HepG2 (cell line): ENCODE measurements around the gene PCSK5. TPM values are rescaled to one million over a fixed set of nuclear protein-coding genes. Genes with fewer than 3 reads are reported as not detected.

ENCODE experiments used
- ATAC-seq: fragments of 200-7000 bp; cut with Tn5 transposase; 3 replicates; pipeline ENCODE4 v1.9.1; 2020; ENCODE audit warnings: mild to moderate bottlenecking, moderate library complexity
- BruUV-seq: library from RNA; stranded (reverse); fragments of 400-500 nt; replicated peaks from 2 replicates; lab custom pipeline; 2021; lab: Mats Ljungman, UMichigan
- CTCF ChIA-PET: fragments of 300-600 bp; formaldehyde crosslinking; extraction: SDS; loops from one replicate; lab custom pipeline; 2021; ENCODE audit warnings: low total read pairs, inconsistent platforms, low intra/inter-chr PET ratio; lab: Yijun Ruan, JAX
- POLR2A ChIA-PET: fragments of 350-600 bp; sonication (Branson Sonifier 250); formaldehyde crosslinking; loops from one replicate; lab custom pipeline; 2020; ENCODE audit warnings: antibody characterized with exemption, inconsistent platforms; lab: Yijun Ruan, JAX
- DNase-seq: peaks from one replicate; pipeline ENCODE4 v3.0.0-alpha.2; 2015; ENCODE audit warnings: low spot score
- FAIRE-seq: peaks from 3 replicates; lab custom pipeline; 2011; peaks lifted over from hg19 to GRCh38; lab: Jason Lieb, UNC
- H2AFZ ChIP-seq: one replicate; pipeline ENCODE4 v1.6.1; 2011; ENCODE audit warnings: low read length, inconsistent platforms
- H3K27ac ChIP-seq: fragments of 300-600 bp; 3 replicates; pipeline ENCODE4 v1.8.0; 2011; ENCODE audit warnings: mixed run types, mild to moderate bottlenecking, mixed read lengths, low read length, inconsistent platforms; ENCODE audit not compliant: insufficient read depth; ENCODE audit errors: extremely low read length
- H3K27me3 ChIP-seq, 2 experiments: fragments of 200-600 bp in 1 of 2; 2 replicates in 1 of 2; 3 replicates in 1 of 2; pipeline versions ENCODE4 v1.6.0 to v1.8.0; 2011; ENCODE audit warnings: low read length in 2 of 2, mild to moderate bottlenecking in 2 of 2, moderate library complexity in 2 of 2, inconsistent platforms in 1 of 2; ENCODE audit not compliant: insufficient read depth in 2 of 2, control insufficient read depth in 1 of 2
- H3K36me3 ChIP-seq, 2 experiments: fragments of 200-600 bp in 1 of 2; replicated peaks in 1 of 2; 2 replicates in 1 of 2; 3 replicates in 1 of 2; pipeline versions ENCODE4 v1.5.1 to v1.8.0; 2011; ENCODE audit warnings: low read length in 2 of 2, inconsistent platforms in 1 of 2; ENCODE audit not compliant: insufficient read depth in 2 of 2, control insufficient read depth in 1 of 2
- H3K4me1 ChIP-seq: 2 replicates; pipeline ENCODE4 v1.5.1; 2012; ENCODE audit warnings: low read length, inconsistent platforms; ENCODE audit not compliant: insufficient read depth
- H3K4me2 ChIP-seq: 2 replicates; pipeline ENCODE4 v1.6.0; 2011; ENCODE audit warnings: low read depth, low read length, inconsistent platforms
- H3K4me3 ChIP-seq, 3 experiments: fragments of 200-600 bp in 1 of 3; sonication (generic), shearing (Covaris generic) in 1 of 3; replicated peaks in 1 of 3; 2 replicates each; pipeline ENCODE4 v1.5.1; 2011 to 2016; ENCODE audit warnings: low read length in 3 of 3, inconsistent platforms in 2 of 3, low read depth in 2 of 3, mild to moderate bottlenecking in 2 of 3, control low read depth in 1 of 3, mixed read lengths in 1 of 3; ENCODE audit not compliant: insufficient read depth in 1 of 3
- H3K79me2 ChIP-seq: one replicate; pipeline ENCODE4 v1.6.1; 2011; ENCODE audit warnings: low read length, inconsistent platforms; ENCODE audit not compliant: insufficient read depth
- H3K9ac ChIP-seq: 2 replicates; pipeline ENCODE4 v1.6.0; 2011; ENCODE audit warnings: mild to moderate bottlenecking, low read depth, low read length, inconsistent platforms; ENCODE audit not compliant: insufficient read depth
- H3K9me3 ChIP-seq: 2 replicates; pipeline ENCODE4 v1.5.1; 2012; ENCODE audit warnings: mild to moderate bottlenecking, low read length
- H4K20me1 ChIP-seq: 2 replicates; pipeline ENCODE4 v1.6.0; 2011; ENCODE audit warnings: inconsistent platforms, mild to moderate bottlenecking, low read length, moderate library complexity; ENCODE audit not compliant: insufficient read depth
- ARHGAP35 ChIP-seq: sonication (generic); formaldehyde crosslinking; IDR thresholded peaks from 2 replicates; pipeline ENCODE4 v1.9.0; 2022; ENCODE audit warnings: mild to moderate bottlenecking, inconsistent platforms, moderate library complexity, missing genetic modification reagents, borderline replicate concordance
- CEBPB ChIP-seq: IDR thresholded peaks from 2 replicates; pipeline ENCODE4 v1.6.1; 2011; ENCODE audit warnings: low read depth, low read length, improper control_type of control experiment, borderline replicate concordance
- ELF1 ChIP-seq: sonication (generic); formaldehyde crosslinking; IDR thresholded peaks from 2 replicates; pipeline ENCODE4 v1.4.0; 2020; ENCODE audit warnings: missing genetic modification reagents
- GTF2F1 ChIP-seq: fragments of 150-350 bp; IDR thresholded peaks from 2 replicates; pipeline ENCODE4 v1.6.1; 2014; ENCODE audit warnings: low read length
- JUN ChIP-seq: sonication (generic); formaldehyde crosslinking; IDR thresholded peaks from 2 replicates; pipeline ENCODE4 v1.4.0; 2020; ENCODE audit warnings: mild to moderate bottlenecking, missing genetic modification reagents
- KAT8 ChIP-seq: IDR thresholded peaks from 2 replicates; pipeline ENCODE4 v1.6.1; 2016; ENCODE audit warnings: missing genetic modification reagents, missing compliant biosample characterization
- MYPOP ChIP-seq: sonication (generic); formaldehyde crosslinking; IDR thresholded peaks from 2 replicates; pipeline ENCODE4 v1.8.1; 2023; ENCODE audit warnings: mild to moderate bottlenecking, moderate library complexity, missing genetic modification reagents
- NCOA1 ChIP-seq: sonication (generic); formaldehyde crosslinking; IDR thresholded peaks from 2 replicates; pipeline ENCODE4 v1.9.0; 2021; ENCODE audit warnings: missing genetic modification reagents
- SCMH1 ChIP-seq: sonication (generic); formaldehyde crosslinking; IDR thresholded peaks from 2 replicates; pipeline ENCODE4 v1.9.0; 2021; ENCODE audit warnings: missing genetic modification reagents, mild to moderate bottlenecking, borderline replicate concordance
- SRF ChIP-seq: IDR thresholded peaks from 2 replicates; pipeline ENCODE4 v1.6.1; 2011; ENCODE audit warnings: mild to moderate bottlenecking, low read depth, low read length, moderate library complexity
- ZBTB2 ChIP-seq: sonication (generic); formaldehyde crosslinking; IDR thresholded peaks from 2 replicates; pipeline ENCODE4 v1.8.0; 2022; ENCODE audit warnings: low read depth, missing genetic modification reagents
- ZBTB25 ChIP-seq: IDR thresholded peaks from 2 replicates; pipeline ENCODE4 v1.6.1; 2018; ENCODE audit warnings: missing genetic modification reagents
- ZBTB33 ChIP-seq: sonication (generic); formaldehyde crosslinking; IDR thresholded peaks from 2 replicates; pipeline ENCODE4 v1.4.0; 2020; ENCODE audit warnings: missing genetic modification reagents
- ZNF33A ChIP-seq: sonication (generic); formaldehyde crosslinking; IDR thresholded peaks from 2 replicates; pipeline ENCODE4 v1.5.1; 2020; ENCODE audit warnings: missing genetic modification reagents, mild to moderate bottlenecking, moderate library complexity, borderline replicate concordance
- ZNF34 ChIP-seq: sonication (generic); formaldehyde crosslinking; IDR thresholded peaks from 2 replicates; pipeline ENCODE4 v1.4.0; 2020; ENCODE audit warnings: mild to moderate bottlenecking, missing genetic modification reagents, borderline replicate concordance
- ZNF784 ChIP-seq: sonication (generic); formaldehyde crosslinking; IDR thresholded peaks from 2 replicates; pipeline ENCODE4 v1.5.1; 2020; ENCODE audit warnings: missing genetic modification reagents, mild to moderate bottlenecking, borderline replicate concordance
- WGBS: methylation state at CpG from one replicate; pipeline ENCODE4 v1.1.6; 2017; ENCODE audit warnings: low lambda C conversion rate; 5-methylcytosine and 5-hydroxymethylcytosine counted together
- in situ Hi-C: cut with HindIII; loops from 2 replicates; pipeline ENCODE4 v1.10.0; 2017; ENCODE audit warnings: low pct_unique_long_range_greater_than_20kb; ENCODE audit not compliant: extremely low pct_ligation_motif_present
- intact Hi-C: fragments of 100-400 bp; cut with micrococcal nuclease; formaldehyde crosslinking; loops from one replicate; pipeline ENCODE4 v1.10.0; 2022; ENCODE audit not compliant: unreplicated experiment
- polyA plus RNA-seq, 8 experiments: library from polyadenylated mRNA; depleted of rRNA in 3 of 8; stranded (reverse) in 7 of 8; unstranded in 1 of 8; fragments of >200 nt; fragmentation: Illumina TruSeq in 4 of 8; extraction: Trizol in 4 of 8; gene quantifications; 2 replicates each; pipeline versions ENCODE4 v1.2.1 to v1.2.3, GENCODE V29; 2011 to 2016; ENCODE audit warnings: low read depth in 4 of 8, missing spikeins in 1 of 8, mixed read lengths in 1 of 8; ENCODE audit not compliant: insufficient read depth in 1 of 8
- total RNA-seq, 5 experiments: library from RNA; depleted of rRNA; stranded (reverse); fragments of >200 nt; fragmentation: Illumina TruSeq; extraction: Trizol; gene quantifications; 2 replicates each; pipeline ENCODE4 v1.2.3, GENCODE V29; 2016; ENCODE audit warnings: low read depth in 1 of 5

Gene PCSK5
- total and polyA plus RNA-seq, 2 of the 13 experiments (the other 11 are each of a cell fraction or from before 2014, with no cell fraction given), result 0.55 to 0.66 TPM

GRCh38 chr9:75927356-75927755, 36.9 kb downstream of the PCSK5 start (continued):
- TF ChIP-seq ZNF34 (CRISPR knock-in tag), result no peak
- TF ChIP-seq, all 625 proteins: peak for 0

- WGBS, result 75% methylated on average over 4 of the region's 4 CpGs
- Histone ChIP-seq H3K36me3 (no peaks in the 10 kb centered on the region), H2AFZ (no peak overlapping the region), H3K4me2 (no peak overlapping the region), H3K4me1 (peaks cover 16% of the 10 kb centered on the region), H3K27me3 (no peaks in the 10 kb centered on the region), H4K20me1 (no peaks in the 10 kb centered on the region), H3K27ac (no peak overlapping the region), H3K9ac (no peak overlapping the region), H3K4me3 (no peak overlapping the region), H3K9me3 (no peaks in the 10 kb centered on the region), H3K79me2 (no peaks in the 10 kb centered on the region)
- DNase-seq (no peak), ATAC-seq (no peak), FAIRE-seq (no peak)
- ChIA-PET CTCF (no interaction called here), POLR2A (no interaction called here)
- intact Hi-C loops, result no loop called here
- in situ Hi-C loops, result no loop called here
- no TSS peak for BruUV-seq
- TF ChIP-seq ARHGAP35 (CRISPR knock-in tag) (no peak), CEBPB (no peak), GTF2F1 (no peak), SCMH1 (CRISPR knock-in tag) (no peak), SRF (no peak), ZNF784 (CRISPR knock-in tag) (no peak), JUN (no peak), ELF1 (CRISPR knock-in tag) (no peak), ZBTB33 (CRISPR knock-in tag) (no peak), ZBTB2 (CRISPR knock-in tag) (no peak), ZNF33A (CRISPR knock-in tag) (no peak), ZBTB25 (no peak), NCOA1 (no peak), KAT8 (no peak), MYPOP (no peak)
Observed at GRCh38 chr9:75930190-75930589, 39.7 kb downstream of the PCSK5 start.
